ENCODE data around the gene DALRD3. TPM values are rescaled to one million over a fixed set of nuclear protein-coding genes. Genes with fewer than 3 reads are reported as not detected.
A peak's percentile ranks its signal among the peaks of the same experiment; 100 is the strongest.

The DALRD3 gene
- total RNA-seq, 1 experiment from 2014 or later = 42.9 TPM

- no peak overlapping the region for H2AFZ ChIP-seq (ENCODE audit: low read depth, low read length, poor library complexity, severe bottlenecking)
- H3K9ac ChIP-seq (ENCODE audit: low read length) = peak overlapping the region; percentile 99
- peak overlapping the region; percentile 61 to 80 for H3K4me3 ChIP-seq (replicated peaks in 1 of 2; ENCODE audit: low read depth in 1 of 2, low read length in 2 of 2)
- H3K4me1 ChIP-seq (ENCODE audit: control insufficient read depth in 1 of 2, insufficient read depth in 2 of 2, low read length in 2 of 2) = peaks cover 14 to 43% of the 10 kb centered on the region in 2 experiments
- intact Hi-C loops (cut with micrococcal nuclease) = no loop called here
- no peaks in the 10 kb centered on the region for H3K27me3 ChIP-seq (ENCODE audit: insufficient read depth, low read length)
- BruUV-seq (replicated peaks) = no TSS peak
- RAD21 ChIA-PET (ENCODE audit: low non-redundant PET in 1 of 2, low total read pairs in 2 of 2, uncharacterized antibody in 2 of 2, unreplicated experiment in 2 of 2) = no interaction called here
- TF ChIP-seq ELF1 (IDR thresholded peaks at IDR 0.05; ENCODE audit: borderline replicate concordance, low read depth) = no peak
- no peak for TF ChIP-seq YY1 (IDR thresholded peaks at IDR 0.05; ENCODE audit: extremely low read depth, insufficient replicate concordance, low read depth, low read length)
- TF ChIP-seq POLR2AphosphoS5 (IDR thresholded peaks at IDR 0.05; ENCODE audit: low read depth, low read length) = peak; percentile 33; the same call in 1 of the 2 replicates
- TF ChIP-seq EGR1 (IDR thresholded peaks at IDR 0.05; ENCODE audit: low read depth) = no peak
- no peak for TF ChIP-seq EZH2 (IDR thresholded peaks at IDR 0.05)
- H3K79me2 ChIP-seq (ENCODE audit: insufficient read depth, low read length) = peaks cover 49% of the 10 kb centered on the region
- H3K9me2 ChIP-seq (ENCODE audit: insufficient read depth) = no peaks in the 10 kb centered on the region
- H3K4me2 ChIP-seq (ENCODE audit: low read length) = peak overlapping the region; percentile 90
- H3K36me3 ChIP-seq (ENCODE audit: control insufficient read depth in 1 of 2, insufficient read depth in 2 of 2, low read length in 2 of 2) = peaks cover 16 to 33% of the 10 kb centered on the region in 2 experiments; a peak in 3 of 4 replicates
- CTCF ChIA-PET = interaction anchor here (1.2 to 3.3 kb wide), 2 partner anchors 9 to 28 kb away, joined by 3 to 16 read pairs; partner anchors contain the start of gene WDR6
- POLR2A ChIA-PET = interaction anchor here (2.0 to 5.3 kb wide), 4 partner anchors 9 to 77 kb away, joined by 5 to 41 read pairs (median 22); partner anchors contain the start of genes IMPDH2, QRICH1 and WDR6
- H3K9me3 ChIP-seq (ENCODE audit: control insufficient read depth in 1 of 2, insufficient read depth in 1 of 2, low read depth in 1 of 2, low read length in 2 of 2) = no peaks in the 10 kb centered on the region
- ATAC-seq (no peak), DNase-seq (ENCODE audit: low read depth, low spot score) (no peak)
- peak overlapping the region; percentile 99 for H3K27ac ChIP-seq (ENCODE audit: low read depth, low read length)
- H4K20me1 ChIP-seq (ENCODE audit: insufficient read depth) = no peaks in the 10 kb centered on the region
Observed at GRCh38 chr3:49016414-49017228, 1.8 kb downstream of the DALRD3 start.

GRCh38 chr3:49015765-49016164 is 2.6 kb downstream of the DALRD3 start:
- H3K4me3 ChIP-seq (replicated peaks in 1 of 2; ENCODE audit: low read depth in 1 of 2, low read length in 2 of 2) = no peak overlapping the region
- DNase-seq (ENCODE audit: low read depth, low spot score) (no peak), ATAC-seq (no peak)
- no peak overlapping the region for H3K27ac ChIP-seq (ENCODE audit: low read depth, low read length)
- peaks cover 52% of the 10 kb centered on the region for H3K79me2 ChIP-seq (ENCODE audit: insufficient read depth, low read length)
- H3K36me3 ChIP-seq (ENCODE audit: control insufficient read depth in 1 of 2, insufficient read depth in 2 of 2, low read length in 2 of 2) = peaks cover 19 to 36% of the 10 kb centered on the region in 2 experiments; a peak in 3 of 4 replicates
- ChIA-PET RAD21 (ENCODE audit: low non-redundant PET in 1 of 2, low total read pairs in 2 of 2, uncharacterized antibody in 2 of 2, unreplicated experiment in 2 of 2) (no interaction called here), CTCF (interaction anchor here (1.2 kb wide), 1 partner anchor 27 kb away, joined by 3 read pairs; no protein-coding TSS in a partner anchor), POLR2A (interaction anchor here (4.1 kb wide), 1 partner anchor 8 kb away, joined by 39 read pairs; the partner anchor contains the start of gene WDR6)
- H3K9ac ChIP-seq (ENCODE audit: low read length) = no peak overlapping the region; the same call in 1 of the 2 replicates
- H2AFZ ChIP-seq (ENCODE audit: low read depth, low read length, poor library complexity, severe bottlenecking) = no peak overlapping the region
- H3K4me1 ChIP-seq (ENCODE audit: control insufficient read depth in 1 of 2, insufficient read depth in 2 of 2, low read length in 2 of 2) = peaks cover 14 to 41% of the 10 kb centered on the region in 2 experiments
- H3K4me2 ChIP-seq (ENCODE audit: low read length) = no peak overlapping the region
- no TSS peak for BruUV-seq (replicated peaks)
- no peaks in the 10 kb centered on the region for H3K9me2 ChIP-seq (ENCODE audit: insufficient read depth)
- H3K9me3 ChIP-seq (ENCODE audit: control insufficient read depth in 1 of 2, insufficient read depth in 1 of 2, low read depth in 1 of 2, low read length in 2 of 2) = no peaks in the 10 kb centered on the region
- H4K20me1 ChIP-seq (ENCODE audit: insufficient read depth) = no peaks in the 10 kb centered on the region
- intact Hi-C loops (cut with micrococcal nuclease) = no loop called here
- no peaks in the 10 kb centered on the region for H3K27me3 ChIP-seq (ENCODE audit: insufficient read depth, low read length)
- TF ChIP-seq JUND (IDR thresholded peaks at IDR 0.05) (no peak), POLR2AphosphoS5 (IDR thresholded peaks at IDR 0.05; ENCODE audit: low read depth, low read length) (no peak; the same call in 1 of the 2 replicates), ZNF274 (IDR thresholded peaks at IDR 0.05; ENCODE audit: low read depth, low read length) (no peak), POLR2A (IDR thresholded peaks at IDR 0.05; ENCODE audit: borderline replicate concordance, extremely low read depth, insufficient read depth, insufficient read length) (no peak), SIN3A (IDR thresholded peaks at IDR 0.05; ENCODE audit: low read depth) (no peak), CTCF (IDR thresholded peaks at IDR 0.05 in 2 of 3, conservative IDR thresholded peaks at IDR 0.05 in 1 of 3; ENCODE audit: borderline replicate concordance in 1 of 3, insufficient read depth in 1 of 3, low read depth in 2 of 3, low read length in 2 of 3) (no peak), TCF7L2 (IDR thresholded peaks at IDR 0.05; ENCODE audit: borderline replicate concordance, extremely low read depth, insufficient read depth, insufficient read length) (no peak), SP1 (IDR thresholded peaks at IDR 0.05; ENCODE audit: low read depth) (no peak), ZFX (IDR thresholded peaks at IDR 0.05) (no peak), EGR1 (IDR thresholded peaks at IDR 0.05; ENCODE audit: low read depth) (no peak), CBX3 (IDR thresholded peaks at IDR 0.05; ENCODE audit: low read depth) (no peak), SRF (IDR thresholded peaks at IDR 0.05; ENCODE audit: low read depth) (no peak), EZH2phosphoT487 (IDR thresholded peaks at IDR 0.05; ENCODE audit: borderline replicate concordance) (no peak), MAX (IDR thresholded peaks at IDR 0.05) (no peak)

All from HCT116 (cell line).